Activated T-cell treated with anti-CD3 and anti-CD28 coated beads, Interleukin-2, amount 50 U/mL, for 72 hours (primary cell): ENCODE measurements around the gene CPT1A. TPM values are rescaled to one million over a fixed set of nuclear protein-coding genes. Genes with fewer than 3 reads are reported as not detected.
A peak's percentile ranks its signal among the peaks of the same experiment; 100 is the strongest.
"Not testable (repeated sequence)": the region's sequence is repeated elsewhere in the genome, so short reads cannot be mapped to it uniquely, and the experiment has no call there.

Experiments
- ATAC-seq, 2 donors: fragments of 150-1000 bp; cut with Tn5 transposase; replicated peaks in 1 of 2; 2 replicates each; pipeline ENCODE4 v1.10.0; 2021; ENCODE audit warnings: moderate library complexity in 2 of 2, mild to moderate bottlenecking in 1 of 2
- DNase-seq, 2 donors: peaks; one replicate each; pipeline ENCODE4 v3.0.0; 2021 to 2022; ENCODE audit warnings: mixed read lengths in 1 of 2
- H3K27ac Mint-ChIP-seq: one replicate; pipeline ENCODE4 v1.8.0; 2022; ENCODE audit warnings: mild to moderate bottlenecking, moderate library complexity, mixed read lengths
- H3K27me3 Mint-ChIP-seq: one replicate; pipeline ENCODE4 v1.8.0; 2022; ENCODE audit warnings: low read depth, mixed read lengths
- H3K36me3 Mint-ChIP-seq, 2 donors: one replicate each; pipeline ENCODE4 v1.8.0; 2022; ENCODE audit warnings: mixed read lengths in 2 of 2, mild to moderate bottlenecking in 1 of 2; ENCODE audit not compliant: insufficient read depth in 2 of 2
- H3K4me1 Mint-ChIP-seq: one replicate; pipeline ENCODE4 v1.8.0; 2022; ENCODE audit warnings: low read depth, mixed read lengths
- H3K4me3 Mint-ChIP-seq, 2 donors: one replicate each; pipeline ENCODE4 v1.8.0; 2022; ENCODE audit warnings: mild to moderate bottlenecking in 2 of 2, mixed read lengths in 2 of 2, moderate library complexity in 2 of 2
- H3K9me3 Mint-ChIP-seq, 2 donors: one replicate each; pipeline ENCODE4 v1.8.0; 2022; ENCODE audit warnings: mixed read lengths in 2 of 2
- total RNA-seq, 2 donors: library from RNA; stranded (reverse); gene quantifications; one replicate each; pipeline ENCODE4 v1.2.3, GENCODE V29; 2022

CPT1A gene
- total RNA-seq, 2 donors from 2014 or later, result 26.2 to 35.8 TPM

DNA sequence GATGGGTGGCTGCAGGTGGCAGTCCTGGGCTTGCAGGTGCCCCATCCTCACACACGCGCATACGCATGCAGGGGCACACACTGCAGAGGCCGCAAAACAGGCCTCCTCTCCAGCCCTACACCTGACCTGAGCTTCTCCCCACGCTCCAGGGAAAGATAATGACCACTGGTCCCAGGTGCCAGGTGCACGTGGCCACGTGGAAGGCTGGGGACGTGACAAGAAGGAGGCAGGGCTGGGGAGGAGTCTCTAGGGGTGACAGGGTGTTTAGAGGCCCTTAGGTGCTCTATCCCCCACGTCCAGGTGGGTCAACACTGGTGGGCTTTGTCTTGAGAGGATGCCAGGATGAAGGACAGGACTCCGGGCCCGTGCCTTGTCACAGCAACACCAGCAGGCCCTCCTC lies 23.5 kb upstream of the CPT1A start:
- H3K4me3 Mint-ChIP-seq, result no peak overlapping the region
- H3K36me3 Mint-ChIP-seq, result peaks cover 0 to 2% of the 10 kb centered on the region in 2 donors
- ATAC-seq (no peak), DNase-seq (no peak)
- no peak overlapping the region for H3K27ac Mint-ChIP-seq
- H3K27me3 Mint-ChIP-seq, result peaks cover 20% of the 10 kb centered on the region
- H3K9me3 Mint-ChIP-seq, result no peaks in the 10 kb centered on the region
- H3K4me1 Mint-ChIP-seq, result peaks cover 10% of the 10 kb centered on the region

GRCh38 chr11:68863553-68864265 lies 22.0 kb upstream of the CPT1A start:
- Mint-ChIP-seq H3K9me3 (no peaks in the 10 kb centered on the region), H3K27me3 (peaks cover 5% of the 10 kb centered on the region), H3K4me1 (no peaks in the 10 kb centered on the region), H3K27ac (no peak overlapping the region), H3K4me3 (no peak overlapping the region), H3K36me3 (peaks cover 0 to 2% of the 10 kb centered on the region in 2 donors)
- no peak for DNase-seq
- no peak for ATAC-seq

- H3K4me3 Mint-ChIP-seq, result no peak overlapping the region
- H3K4me1 Mint-ChIP-seq, result no peaks in the 10 kb centered on the region
- no peak for DNase-seq
- H3K27me3 Mint-ChIP-seq, result no peaks in the 10 kb centered on the region
- peaks cover 0 to 2% of the 10 kb centered on the region in 2 donors for H3K36me3 Mint-ChIP-seq
- no peak for ATAC-seq
- H3K27ac Mint-ChIP-seq, result no peak overlapping the region
- H3K9me3 Mint-ChIP-seq, result no peaks in the 10 kb centered on the region
Measured at GRCh38 chr11:68862421-68862820, 20.7 kb upstream of the CPT1A start.

GRCh38 chr11:68859123-68859522 lies 17.4 kb upstream of the CPT1A start:
- Mint-ChIP-seq H3K4me3 (no peak overlapping the region), H3K36me3 (peaks cover 0 to 2% of the 10 kb centered on the region in 2 donors), H3K27ac (no peak overlapping the region), H3K27me3 (peaks cover 4% of the 10 kb centered on the region), H3K4me1 (no peaks in the 10 kb centered on the region), H3K9me3 (no peaks in the 10 kb centered on the region)
- ATAC-seq (no peak), DNase-seq (no peak)

- H3K27ac Mint-ChIP-seq, result no peak overlapping the region
- ATAC-seq (no peak), DNase-seq (no peak)
- peaks cover 21% of the 10 kb centered on the region for H3K27me3 Mint-ChIP-seq
- H3K36me3 Mint-ChIP-seq, result no peaks in the 10 kb centered on the region
- H3K9me3 Mint-ChIP-seq, result no peaks in the 10 kb centered on the region
- H3K4me3 Mint-ChIP-seq, result no peak overlapping the region
- no peaks in the 10 kb centered on the region for H3K4me1 Mint-ChIP-seq
Measured at GRCh38 chr11:68857037-68857586, 15.4 kb upstream of the CPT1A start.

DNA sequence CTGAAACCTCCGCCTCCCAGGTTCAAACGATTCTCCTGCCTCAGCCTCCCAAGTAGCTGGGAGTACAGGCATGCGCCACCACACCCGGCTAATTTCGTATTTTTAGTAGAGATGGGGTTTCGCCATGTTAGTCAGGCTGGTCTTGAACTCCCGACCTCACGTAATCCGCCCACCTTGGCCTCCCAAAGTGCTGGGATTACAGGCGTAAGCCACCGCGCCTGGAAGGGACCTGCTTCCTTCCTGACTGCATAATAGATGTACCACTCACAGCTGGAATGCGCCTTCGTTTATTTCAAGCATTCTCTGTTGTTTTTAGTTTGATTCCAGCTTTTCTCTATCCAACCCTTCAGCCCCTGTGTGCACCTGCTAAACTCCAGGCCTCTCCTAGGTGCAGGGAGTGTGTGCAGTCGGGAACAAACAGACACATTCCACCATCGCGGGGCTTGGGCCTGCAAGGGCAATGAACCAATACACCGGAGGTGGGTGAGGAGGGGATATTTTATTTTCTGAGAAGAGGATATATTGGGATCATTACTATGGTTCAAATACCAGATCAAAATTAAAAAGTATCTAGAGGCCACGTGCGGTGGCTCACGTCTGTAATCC lies 14.8 kb upstream of the CPT1A start:
- H3K27ac Mint-ChIP-seq, H3K36me3 Mint-ChIP-seq, H3K4me3 Mint-ChIP-seq, DNase-seq, H3K9me3 Mint-ChIP-seq, ATAC-seq, H3K4me1 Mint-ChIP-seq: not testable (repeated sequence)
- H3K27me3 Mint-ChIP-seq, result peaks cover 21% of the 10 kb centered on the region

GRCh38 chr11:68855205-68855981 lies 13.7 kb upstream of the CPT1A start:
- H3K4me1 Mint-ChIP-seq, result no peaks in the 10 kb centered on the region
- ATAC-seq, result peak; percentile 53 to 82
- H3K27ac Mint-ChIP-seq, result no peak overlapping the region
- H3K4me3 Mint-ChIP-seq, result peak overlapping the region; percentile 70 to 74
- no peaks in the 10 kb centered on the region for H3K36me3 Mint-ChIP-seq
- H3K9me3 Mint-ChIP-seq, result no peaks in the 10 kb centered on the region
- H3K27me3 Mint-ChIP-seq, result peaks cover 21% of the 10 kb centered on the region
- peak in 1 of 2 donors; percentile 33 for DNase-seq

DNA sequence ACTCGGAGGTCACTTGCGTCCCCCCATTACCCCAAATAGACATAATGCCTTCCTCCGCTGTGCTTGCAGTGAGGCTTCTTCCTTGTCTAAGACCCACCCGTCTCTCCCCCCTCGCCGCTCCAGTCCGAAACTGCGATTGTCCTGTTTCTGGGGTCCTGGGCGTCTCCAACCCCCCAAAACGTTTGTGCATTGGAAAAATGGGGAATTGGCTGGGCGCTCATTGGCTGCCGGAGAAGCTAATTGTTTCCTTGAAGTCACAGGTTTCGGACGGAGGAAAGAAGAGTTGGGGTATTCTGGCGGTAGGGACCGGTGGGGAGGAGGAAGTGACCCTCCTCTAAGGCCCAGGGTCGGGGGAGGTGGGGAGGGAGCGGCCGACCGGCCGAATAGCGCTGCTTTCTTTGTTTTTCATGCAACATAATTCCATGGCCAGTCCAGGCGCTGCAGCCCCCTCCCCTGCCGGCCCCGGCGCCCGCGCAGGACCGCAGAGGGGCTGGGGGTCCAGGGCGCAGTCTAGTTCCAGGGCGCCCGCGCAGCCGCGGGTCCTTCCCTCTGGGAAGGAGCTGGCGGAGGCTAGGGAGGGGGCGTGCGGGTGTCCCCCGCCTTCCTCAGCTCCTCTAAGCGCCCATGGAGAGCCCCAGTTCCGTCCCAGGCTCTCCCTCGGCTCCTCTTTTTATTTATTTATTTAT lies 12.7 kb upstream of the CPT1A start:
- no peak for DNase-seq
- Mint-ChIP-seq H3K4me1 (no peaks in the 10 kb centered on the region), H3K36me3 (no peaks in the 10 kb centered on the region), H3K9me3 (no peaks in the 10 kb centered on the region), H3K4me3 (peak overlapping the region in 1 of 2 donors; percentile 74), H3K27ac (no peak overlapping the region), H3K27me3 (peaks cover 21% of the 10 kb centered on the region)
- no peak for ATAC-seq

DNA sequence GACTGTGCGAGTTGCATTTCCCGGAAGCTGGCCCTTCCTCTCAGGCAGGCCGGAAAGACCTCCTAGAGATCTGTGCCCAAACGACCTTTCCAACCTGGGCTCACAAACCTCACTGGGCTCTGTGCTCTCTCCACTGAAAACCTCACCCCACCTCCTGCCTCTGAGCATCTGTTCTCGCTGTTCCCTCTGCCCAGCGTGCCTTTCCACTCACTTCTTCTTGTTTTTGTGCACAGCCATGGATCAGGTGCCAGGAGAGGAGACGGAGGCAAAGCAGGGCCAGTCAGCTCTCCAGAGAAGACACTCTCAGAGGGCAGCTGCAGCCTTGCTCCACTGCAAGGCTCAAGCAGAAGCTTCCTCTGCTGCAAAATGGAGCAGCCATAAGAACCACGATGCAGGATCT lies 10.9 kb upstream of the CPT1A start:
- Mint-ChIP-seq H3K4me1 (no peaks in the 10 kb centered on the region), H3K9me3 (no peaks in the 10 kb centered on the region), H3K4me3 (no peak overlapping the region), H3K27ac (no peak overlapping the region), H3K27me3 (peaks cover 21% of the 10 kb centered on the region), H3K36me3 (no peaks in the 10 kb centered on the region)
- ATAC-seq, result no peak
- DNase-seq, result no peak

DNA sequence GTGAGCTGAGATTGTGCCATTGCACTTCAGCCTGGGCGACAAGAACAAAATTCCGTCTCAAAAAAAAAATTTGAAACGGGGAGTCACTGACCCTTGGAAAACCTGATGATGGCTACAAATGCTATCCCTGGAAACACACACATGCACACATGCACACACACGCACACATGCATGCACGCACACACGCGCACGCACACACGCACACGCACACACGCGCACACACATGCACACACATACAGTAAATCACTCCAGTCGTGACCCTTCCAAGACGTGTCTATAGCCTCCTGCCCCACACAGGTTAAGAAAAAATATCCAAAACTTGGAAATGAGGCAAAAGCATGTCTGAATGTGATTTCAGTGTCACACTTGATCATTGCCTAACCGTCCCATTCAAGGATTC lies 6.7 kb upstream of the CPT1A start:
- no peaks in the 10 kb centered on the region for H3K9me3 Mint-ChIP-seq
- H3K27me3 Mint-ChIP-seq, result peaks cover 19% of the 10 kb centered on the region
- H3K4me3 Mint-ChIP-seq, result no peak overlapping the region
- no peak for ATAC-seq
- no peak for DNase-seq
- H3K4me1 Mint-ChIP-seq, result peaks cover 11% of the 10 kb centered on the region
- no peaks in the 10 kb centered on the region for H3K36me3 Mint-ChIP-seq
- no peak overlapping the region for H3K27ac Mint-ChIP-seq

GRCh38 chr11:68847395-68847794 lies 5.7 kb upstream of the CPT1A start:
- H3K27ac Mint-ChIP-seq, result no peak overlapping the region
- ATAC-seq (no peak), DNase-seq (no peak)
- H3K36me3 Mint-ChIP-seq, result peaks cover 0 to 2% of the 10 kb centered on the region in 2 donors
- H3K4me1 Mint-ChIP-seq, result peaks cover 20% of the 10 kb centered on the region
- peaks cover 8% of the 10 kb centered on the region for H3K27me3 Mint-ChIP-seq
- no peak overlapping the region for H3K4me3 Mint-ChIP-seq
- H3K9me3 Mint-ChIP-seq, result no peaks in the 10 kb centered on the region

DNA sequence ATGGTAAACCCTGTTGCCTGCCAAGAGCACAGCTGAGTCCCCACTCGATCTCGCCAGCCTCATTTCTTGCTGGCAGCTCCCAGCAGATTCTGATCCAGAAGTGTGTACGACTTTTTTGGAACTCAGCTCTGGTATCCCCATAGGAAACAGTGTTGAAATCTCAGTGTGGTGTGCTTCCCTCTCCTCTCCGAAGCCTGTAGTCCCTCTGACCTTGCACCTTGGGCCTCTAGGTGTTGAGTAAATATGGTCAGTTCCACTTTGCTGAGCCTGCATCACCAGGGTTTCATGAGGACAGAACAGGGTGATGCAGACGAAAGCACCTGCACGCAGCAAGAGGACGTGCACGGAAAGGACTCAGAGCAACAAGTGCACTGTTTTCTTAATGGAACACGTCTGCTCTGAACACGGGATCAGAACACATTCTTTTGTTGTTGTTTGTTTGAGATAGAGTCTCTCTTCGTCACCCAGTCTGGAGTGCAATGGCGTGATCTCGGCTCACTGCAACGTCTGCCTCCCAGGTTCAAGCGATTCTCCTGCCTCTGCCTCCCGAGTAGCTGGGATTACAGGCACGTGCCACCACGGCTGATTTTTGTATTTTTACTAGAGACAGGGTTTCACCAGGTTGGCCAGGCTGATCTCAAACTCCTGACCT lies 3.8 kb upstream of the CPT1A start:
- Mint-ChIP-seq H3K27me3 (peaks cover 8% of the 10 kb centered on the region), H3K9me3 (no peaks in the 10 kb centered on the region), H3K36me3 (peaks cover 0 to 2% of the 10 kb centered on the region in 2 donors), H3K4me1 (peaks cover 24% of the 10 kb centered on the region), H3K4me3 (no peak overlapping the region), H3K27ac (no peak overlapping the region)
- ATAC-seq (no peak), DNase-seq (no peak)
